ENCODE data around the gene FOXJ3. TPM values are rescaled to one million over a fixed set of nuclear protein-coding genes. Genes with fewer than 3 reads are reported as not detected.

FOXJ3 gene
- polyA plus RNA-seq, 1 of the 3 experiments (the other 2 are of a cell fraction) = 16.0 TPM

DNA sequence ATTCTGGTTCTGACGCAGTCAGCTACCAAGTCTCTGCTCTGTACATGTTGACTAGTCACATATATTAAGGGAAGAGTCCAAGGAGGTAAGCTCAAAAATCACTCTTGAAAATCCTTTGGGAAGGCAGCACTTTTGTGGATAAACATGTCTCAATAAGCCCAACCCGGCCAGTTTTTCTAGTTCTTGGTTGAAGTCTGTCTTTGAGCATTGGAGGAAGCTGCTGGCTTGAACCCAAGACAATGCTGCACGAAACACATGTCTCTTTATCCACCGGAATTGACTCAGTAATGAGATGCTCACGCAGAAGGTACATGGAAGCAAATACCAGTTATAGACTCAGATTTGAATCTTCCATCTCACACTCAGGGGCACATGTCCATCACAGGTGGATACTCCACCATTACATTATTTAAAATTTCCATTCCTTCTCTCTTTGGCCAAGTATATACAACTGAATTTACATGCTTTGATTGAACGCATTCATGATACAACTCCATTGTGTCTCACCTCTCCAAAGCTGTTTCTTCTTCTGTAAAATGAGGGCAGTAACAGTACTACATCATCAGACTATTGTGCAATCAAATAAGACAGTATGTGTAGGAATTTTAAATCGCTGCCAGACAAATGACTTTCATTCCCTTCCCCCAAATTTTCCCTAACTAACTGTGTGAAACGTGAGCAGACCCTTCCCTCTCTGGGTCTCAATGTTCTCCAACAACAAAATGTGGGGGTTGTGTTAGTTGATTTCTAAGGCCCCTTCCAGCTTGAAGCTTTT is 160.9 kb downstream of the FOXJ3 start:
- no peak for DNase-seq
- peaks cover 15% of the 10 kb centered on the region for H3F3A ChIP-seq (replicated peaks; ENCODE audit: insufficient read depth)
- H3K27ac ChIP-seq (ENCODE audit: low read depth in 2 of 2, low read length in 1 of 2) = no peak overlapping the region; a peak in 2 of 4 replicates
- H3K4me2 ChIP-seq = no peak overlapping the region
- ChIA-PET CTCF (interaction anchor here (0.5 to 4.4 kb wide), 71 partner anchors 8 to 1193 kb away, joined by 3 to 31 read pairs (median 4); partner anchors contain the start of genes CCDC30, FOXJ3, GUCA2B and PPIH), POLR2A (interaction anchor here (0.7 kb wide), 1 partner anchor 17 kb away, joined by 3 read pairs; no protein-coding TSS in a partner anchor)
- H3K4me3 ChIP-seq (ENCODE audit: low read depth in 2 of 2, low read length in 1 of 2) = no peak overlapping the region
- no peak overlapping the region for H2AFZ ChIP-seq (ENCODE audit: low read depth)
- peaks cover 15% of the 10 kb centered on the region for H4K20me1 ChIP-seq (ENCODE audit: insufficient read depth)
- peaks cover 0 to 9% of the 10 kb centered on the region in 2 experiments for H3K36me3 ChIP-seq (replicated peaks in 1 of 2; ENCODE audit: control insufficient read depth in 1 of 2, insufficient read depth in 2 of 2, low read length in 1 of 2)
- no peak overlapping the region for H3K9ac ChIP-seq
- no peak for TF ChIP-seq JUND (IDR thresholded peaks at IDR 0.05)
- TF ChIP-seq, protein P1, sequence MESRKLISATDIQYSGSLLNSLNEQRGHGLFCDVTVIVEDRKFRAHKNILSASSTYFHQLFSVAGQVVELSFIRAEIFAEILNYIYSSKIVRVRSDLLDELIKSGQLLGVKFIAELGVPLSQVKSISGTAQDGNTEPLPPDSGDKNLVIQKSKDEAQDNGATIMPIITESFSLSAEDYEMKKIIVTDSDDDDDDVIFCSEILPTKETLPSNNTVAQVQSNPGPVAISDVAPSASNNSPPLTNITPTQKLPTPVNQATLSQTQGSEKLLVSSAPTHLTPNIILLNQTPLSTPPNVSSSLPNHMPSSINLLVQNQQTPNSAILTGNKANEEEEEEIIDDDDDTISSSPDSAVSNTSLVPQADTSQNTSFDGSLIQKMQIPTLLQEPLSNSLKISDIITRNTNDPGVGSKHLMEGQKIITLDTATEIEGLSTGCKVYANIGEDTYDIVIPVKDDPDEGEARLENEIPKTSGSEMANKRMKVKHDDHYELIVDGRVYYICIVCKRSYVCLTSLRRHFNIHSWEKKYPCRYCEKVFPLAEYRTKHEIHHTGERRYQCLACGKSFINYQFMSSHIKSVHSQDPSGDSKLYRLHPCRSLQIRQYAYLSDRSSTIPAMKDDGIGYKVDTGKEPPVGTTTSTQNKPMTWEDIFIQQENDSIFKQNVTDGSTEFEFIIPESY (IDR thresholded peaks at IDR 0.05; ENCODE audit: borderline replicate concordance, low read depth) = no peak
- no peak for TF ChIP-seq MXI1 (IDR thresholded peaks at IDR 0.05; ENCODE audit: low read depth, low read length)
- no peak for TF ChIP-seq CTCF (IDR thresholded peaks at IDR 0.05)
- no peak for TF ChIP-seq RFX5 (IDR thresholded peaks at IDR 0.05; ENCODE audit: low read length)
- TF ChIP-seq, protein P2, sequence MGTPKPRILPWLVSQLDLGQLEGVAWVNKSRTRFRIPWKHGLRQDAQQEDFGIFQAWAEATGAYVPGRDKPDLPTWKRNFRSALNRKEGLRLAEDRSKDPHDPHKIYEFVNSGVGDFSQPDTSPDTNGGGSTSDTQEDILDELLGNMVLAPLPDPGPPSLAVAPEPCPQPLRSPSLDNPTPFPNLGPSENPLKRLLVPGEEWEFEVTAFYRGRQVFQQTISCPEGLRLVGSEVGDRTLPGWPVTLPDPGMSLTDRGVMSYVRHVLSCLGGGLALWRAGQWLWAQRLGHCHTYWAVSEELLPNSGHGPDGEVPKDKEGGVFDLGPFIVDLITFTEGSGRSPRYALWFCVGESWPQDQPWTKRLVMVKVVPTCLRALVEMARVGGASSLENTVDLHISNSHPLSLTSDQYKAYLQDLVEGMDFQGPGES (IDR thresholded peaks at IDR 0.05; ENCODE audit: low read depth, low read length) = no peak
- TF ChIP-seq EZH2phosphoT487 (IDR thresholded peaks at IDR 0.05; ENCODE audit: borderline replicate concordance, low read depth) = no peak
- TF ChIP-seq ELF1 (IDR thresholded peaks at IDR 0.05) = no peak
- no peak for TF ChIP-seq SIN3A (IDR thresholded peaks at IDR 0.05; ENCODE audit: borderline replicate concordance, low read depth, low read length)
- TF ChIP-seq FOSL2 (IDR thresholded peaks at IDR 0.05; ENCODE audit: borderline replicate concordance, low read depth) = no peak
- TF ChIP-seq NRF1 (IDR thresholded peaks at IDR 0.05; ENCODE audit: low read depth, low read length) = no peak
- TF ChIP-seq, protein P3, sequence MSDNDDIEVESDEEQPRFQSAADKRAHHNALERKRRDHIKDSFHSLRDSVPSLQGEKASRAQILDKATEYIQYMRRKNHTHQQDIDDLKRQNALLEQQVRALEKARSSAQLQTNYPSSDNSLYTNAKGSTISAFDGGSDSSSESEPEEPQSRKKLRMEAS (IDR thresholded peaks at IDR 0.05; ENCODE audit: low read depth) = no peak
- TF ChIP-seq RAD21 (IDR thresholded peaks at IDR 0.05; ENCODE audit: low read length) = no peak
- no peak for TF ChIP-seq FOXJ3 (CRISPR knock-in tag; IDR thresholded peaks at IDR 0.05)
- no peak for TF ChIP-seq RCOR1 (IDR thresholded peaks at IDR 0.05; ENCODE audit: low read length)
- TF ChIP-seq RXRA (IDR thresholded peaks at IDR 0.05; ENCODE audit: borderline replicate concordance, low read depth) = no peak
- TF ChIP-seq GATA2 (CRISPR knock-in tag; IDR thresholded peaks at IDR 0.05) = no peak
- no peak for TF ChIP-seq TCF12 (IDR thresholded peaks at IDR 0.05)
- WGBS (ENCODE audit: low lambda C conversion rate) = 87% methylated on average over 8 of the region's 8 CpGs
- no peaks in the 10 kb centered on the region for H3K27me3 ChIP-seq (ENCODE audit: insufficient read depth)
- H3K9me2 ChIP-seq = no peaks in the 10 kb centered on the region
- H3K9me3 ChIP-seq = no peaks in the 10 kb centered on the region
- H3K79me2 ChIP-seq (ENCODE audit: insufficient read depth) = no peaks in the 10 kb centered on the region
- H3K4me1 ChIP-seq (ENCODE audit: control insufficient read depth in 1 of 2, insufficient read depth in 2 of 2, low read depth in 1 of 2, low read length in 1 of 2) = peaks cover 22 to 53% of the 10 kb centered on the region in 2 experiments; a peak in 3 of 4 replicates
